CD8-positive, alpha-beta memory T cell (primary cell): ENCODE measurements around the gene COPZ2. TPM values are rescaled to one million over a fixed set of nuclear protein-coding genes. Genes with fewer than 3 reads are reported as not detected.

ENCODE experiments used
- CTCF ChIA-PET: fragments of 350-600 bp; sonication (Branson Sonifier 250); formaldehyde crosslinking; loops from one replicate; lab custom pipeline; 2021; ENCODE audit warnings: antibody characterized with exemption; lab: Charles Lee
- POLR2A ChIA-PET: fragments of 350-600 bp; sonication (Branson Sonifier 250); formaldehyde crosslinking; loops from one replicate; lab custom pipeline; 2021; ENCODE audit warnings: antibody characterized with exemption; lab: Charles Lee
- DNase-seq, 5 donors: peaks; one replicate each; pipeline versions ENCODE4 v3.0.0 to v3.0.0-alpha.2; 2020 to 2022; ENCODE audit warnings: mixed read lengths in 1 of 5
- H3K27ac ChIP-seq: one replicate; pipeline ENCODE4 v1.7.0; 2013; ENCODE audit warnings: low read depth, mild to moderate bottlenecking, low read length, moderate library complexity
- H3K27me3 ChIP-seq: 2 replicates; pipeline ENCODE4 v1.7.0; 2013; ENCODE audit warnings: low read length, mild to moderate bottlenecking; ENCODE audit not compliant: insufficient read depth, poor library complexity, severe bottlenecking
- H3K36me3 ChIP-seq: 2 replicates; pipeline ENCODE4 v1.7.0; 2013; ENCODE audit warnings: mild to moderate bottlenecking, low read length, moderate library complexity; ENCODE audit not compliant: insufficient read depth
- H3K4me1 ChIP-seq: 2 replicates; pipeline ENCODE4 v1.7.0; 2013; ENCODE audit warnings: mild to moderate bottlenecking, low read length, moderate library complexity; ENCODE audit not compliant: insufficient read depth
- H3K4me3 ChIP-seq: 2 replicates; pipeline ENCODE4 v1.7.0; 2013; ENCODE audit warnings: mild to moderate bottlenecking, low read length
- H3K9me3 ChIP-seq: 2 replicates; pipeline ENCODE4 v1.7.0; 2013; ENCODE audit warnings: mild to moderate bottlenecking, low read length
- H3K27ac Mint-ChIP-seq, 8 donors: one replicate each; pipeline ENCODE4 v1.8.0; 2020 to 2021; ENCODE audit warnings: mixed read lengths in 8 of 8, mild to moderate bottlenecking in 6 of 8, inconsistent platforms in 3 of 8, moderate library complexity in 3 of 8
- H3K27me3 Mint-ChIP-seq, 2 donors: one replicate each; pipeline ENCODE4 v1.8.0; 2020 to 2021; ENCODE audit warnings: mixed read lengths in 2 of 2, mild to moderate bottlenecking in 1 of 2, moderate library complexity in 1 of 2
- H3K36me3 Mint-ChIP-seq, 3 donors: one replicate each; pipeline ENCODE4 v1.8.0; 2020 to 2021; ENCODE audit warnings: mixed read lengths in 3 of 3, inconsistent platforms in 1 of 3, mild to moderate bottlenecking in 1 of 3
- H3K4me1 Mint-ChIP-seq, 3 donors: one replicate each; pipeline ENCODE4 v1.8.0; 2020 to 2021; ENCODE audit warnings: mixed read lengths in 3 of 3, inconsistent platforms in 1 of 3, mild to moderate bottlenecking in 1 of 3
- H3K4me3 Mint-ChIP-seq, 7 donors: one replicate each; pipeline ENCODE4 v1.8.0; 2020 to 2021; ENCODE audit warnings: mixed read lengths in 7 of 7, mild to moderate bottlenecking in 6 of 7, moderate library complexity in 4 of 7, inconsistent platforms in 2 of 7
- H3K9me3 Mint-ChIP-seq, 5 donors: one replicate each; pipeline ENCODE4 v1.8.0; 2020 to 2022; ENCODE audit warnings: mixed read lengths in 5 of 5, mild to moderate bottlenecking in 3 of 5, moderate library complexity in 2 of 5, inconsistent platforms in 1 of 5
- polyA plus RNA-seq: library from polyadenylated mRNA; unstranded; fragments of 300-500 nt; fragmentation: Illumina TruSeq; gene quantifications from one replicate; pipeline ENCODE4 v1.2.3, GENCODE V29; 2021
- total RNA-seq, 2 experiments: library from RNA; stranded (reverse); gene quantifications; one replicate each; pipeline ENCODE4 v1.2.3, GENCODE V29; 2021

The COPZ2 gene
- total and polyA plus RNA-seq, 3 experiments from 2014 or later: 3.3 to 8.3 (median 7.6) TPM

- Histone ChIP-seq H3K27ac (no peak overlapping the region), H3K27me3 (no peaks in the 10 kb centered on the region), H3K4me1 (no peaks in the 10 kb centered on the region), H3K36me3 (no peaks in the 10 kb centered on the region), H3K9me3 (no peaks in the 10 kb centered on the region), H3K4me3 (no peak overlapping the region)
- H3K27ac Mint-ChIP-seq: no peak overlapping the region
- no peak overlapping the region for H3K4me3 Mint-ChIP-seq
- H3K9me3 Mint-ChIP-seq: no peaks in the 10 kb centered on the region
- no peaks in the 10 kb centered on the region for H3K4me1 Mint-ChIP-seq
- POLR2A ChIA-PET: no interaction called here
- CTCF ChIA-PET: no interaction called here
- no peak for DNase-seq
- H3K36me3 Mint-ChIP-seq: no peaks in the 10 kb centered on the region
- H3K27me3 Mint-ChIP-seq: peaks cover 10 to 26% of the 10 kb centered on the region in 2 donors
Observed at GRCh38 chr17:47995241-47995935, 42.2 kb downstream of the COPZ2 start.

DNA sequence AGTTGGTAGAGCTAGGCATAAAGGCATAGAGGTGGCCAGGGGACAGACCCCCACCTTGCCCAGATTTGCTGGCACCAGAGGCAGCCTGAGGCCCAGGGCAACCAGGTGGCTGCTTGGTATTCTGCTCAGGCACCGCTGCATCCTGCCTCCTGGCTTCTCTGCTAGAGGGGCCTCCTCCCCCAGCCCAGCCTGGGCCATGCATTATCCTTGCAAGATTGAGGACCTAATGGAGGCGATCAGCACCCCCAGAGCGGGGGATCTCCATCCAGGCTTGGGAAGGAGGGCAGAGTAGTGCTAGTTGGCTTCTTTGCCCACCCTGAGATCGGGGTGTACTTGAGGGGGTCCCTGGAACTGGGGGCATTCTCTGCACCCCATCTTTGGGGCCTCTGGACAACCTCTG is 42.9 kb downstream of the COPZ2 start:
- no peak for DNase-seq
- Mint-ChIP-seq H3K36me3 (no peaks in the 10 kb centered on the region), H3K27me3 (peaks cover 10 to 26% of the 10 kb centered on the region in 2 donors), H3K4me1 (peaks cover 0 to 3% (median 3%) of the 10 kb centered on the region in 3 donors), H3K9me3 (no peaks in the 10 kb centered on the region), H3K4me3 (no peak overlapping the region), H3K27ac (no peak overlapping the region)
- Histone ChIP-seq H3K27me3 (no peaks in the 10 kb centered on the region), H3K36me3 (no peaks in the 10 kb centered on the region), H3K4me3 (no peak overlapping the region), H3K4me1 (no peaks in the 10 kb centered on the region), H3K9me3 (no peaks in the 10 kb centered on the region), H3K27ac (no peak overlapping the region)
- ChIA-PET CTCF (no interaction called here), POLR2A (no interaction called here)

DNA sequence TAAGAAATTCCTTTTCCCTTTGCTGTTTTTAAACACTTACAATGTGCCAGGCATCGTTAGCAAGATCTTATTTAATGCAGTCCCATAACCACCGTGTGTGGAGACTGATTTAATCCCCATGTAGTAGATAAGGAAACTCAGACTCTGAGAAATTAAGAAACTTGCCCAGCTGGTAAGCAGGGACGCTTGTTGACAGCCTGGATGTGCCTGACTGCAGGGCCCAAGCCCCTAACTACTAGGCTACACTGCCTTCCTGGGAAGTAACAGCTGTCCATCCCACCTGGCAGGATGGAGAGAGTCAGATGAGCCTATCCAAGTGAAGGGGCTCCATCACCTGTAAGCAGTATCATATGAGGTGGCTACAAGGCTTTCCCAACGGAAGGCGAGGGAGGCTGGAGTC is 43.6 kb downstream of the COPZ2 start:
- ChIA-PET POLR2A (no interaction called here), CTCF (interaction anchor here (0.5 to 1.2 kb wide), 2 partner anchors 16 to 344 kb away, joined by 3 read pairs; no protein-coding TSS in a partner anchor)
- H3K9me3 Mint-ChIP-seq: no peaks in the 10 kb centered on the region

DNA sequence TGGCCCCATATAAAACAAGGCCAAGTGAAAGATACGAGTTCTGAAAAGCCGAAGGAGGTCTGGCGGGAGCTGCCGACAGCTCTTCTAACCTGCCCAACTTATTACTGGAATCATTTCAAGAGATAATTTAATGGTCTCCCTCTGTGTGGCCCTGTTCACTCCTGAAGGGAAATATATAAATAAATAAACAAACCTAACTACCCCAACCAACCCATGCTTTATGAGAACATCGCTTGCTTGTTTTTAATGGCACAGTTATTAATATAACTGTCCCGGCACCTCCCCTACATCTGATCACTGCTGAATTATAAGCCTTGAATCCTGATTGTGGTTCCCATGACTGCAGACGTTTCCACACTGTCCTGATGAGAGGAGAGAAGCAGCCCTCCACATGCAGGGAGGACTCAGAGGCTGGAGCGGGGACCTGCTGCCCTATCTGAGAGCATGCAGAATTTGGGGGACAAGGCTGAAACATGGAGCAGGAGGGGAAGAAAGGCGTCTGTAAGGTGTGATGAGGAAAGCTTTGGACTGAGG is 44.5 kb downstream of the COPZ2 start:
- Histone ChIP-seq H3K9me3 (no peaks in the 10 kb centered on the region), H3K27me3 (no peaks in the 10 kb centered on the region), H3K4me3 (no peak overlapping the region), H3K4me1 (no peaks in the 10 kb centered on the region), H3K36me3 (no peaks in the 10 kb centered on the region), H3K27ac (no peak overlapping the region)
- Mint-ChIP-seq H3K4me1 (peaks cover 2 to 13% (median 10%) of the 10 kb centered on the region in 3 donors), H3K27me3 (peaks cover 9 to 26% of the 10 kb centered on the region in 2 donors), H3K9me3 (no peaks in the 10 kb centered on the region), H3K36me3 (no peaks in the 10 kb centered on the region), H3K4me3 (no peak overlapping the region), H3K27ac (no peak overlapping the region)
- ChIA-PET CTCF (interaction anchor here (1.1 to 1.2 kb wide), 2 partner anchors 15 to 44 kb away, joined by 3 read pairs; no protein-coding TSS in a partner anchor), POLR2A (no interaction called here)
- DNase-seq: no peak

More for the DNA sequence above, 43.6 kb downstream of the COPZ2 start:
- Histone ChIP-seq H3K36me3 (no peaks in the 10 kb centered on the region), H3K9me3 (no peaks in the 10 kb centered on the region), H3K27me3 (no peaks in the 10 kb centered on the region), H3K4me1 (no peaks in the 10 kb centered on the region), H3K4me3 (no peak overlapping the region), H3K27ac (no peak overlapping the region)
- Mint-ChIP-seq H3K27ac (no peak overlapping the region), H3K4me3 (no peak overlapping the region), H3K27me3 (peaks cover 10 to 26% of the 10 kb centered on the region in 2 donors), H3K36me3 (no peaks in the 10 kb centered on the region), H3K4me1 (peaks cover 2 to 8% (median 7%) of the 10 kb centered on the region in 3 donors)
- no peak for DNase-seq

GRCh38 chr17:47992216-47992615 is 45.4 kb downstream of the COPZ2 start:
- Histone ChIP-seq H3K4me1 (no peaks in the 10 kb centered on the region), H3K27me3 (no peaks in the 10 kb centered on the region), H3K27ac (no peak overlapping the region), H3K4me3 (no peak overlapping the region), H3K36me3 (no peaks in the 10 kb centered on the region), H3K9me3 (no peaks in the 10 kb centered on the region)
- Mint-ChIP-seq H3K27ac (no peak overlapping the region), H3K4me1 (peaks cover 2 to 13% (median 10%) of the 10 kb centered on the region in 3 donors), H3K4me3 (no peak overlapping the region), H3K9me3 (no peaks in the 10 kb centered on the region), H3K36me3 (no peaks in the 10 kb centered on the region), H3K27me3 (peaks cover 8 to 18% of the 10 kb centered on the region in 2 donors)
- ChIA-PET POLR2A (no interaction called here), CTCF (interaction anchor here (1.1 kb wide), 1 partner anchor 43 kb away, joined by 3 read pairs; no protein-coding TSS in a partner anchor)
- no peak for DNase-seq

GRCh38 chr17:47990962-47991731 is 46.5 kb downstream of the COPZ2 start:
- ChIA-PET POLR2A (no interaction called here), CTCF (interaction anchor here (0.5 kb wide), 1 partner anchor 220 kb away, joined by 3 read pairs; no protein-coding TSS in a partner anchor)
- Mint-ChIP-seq H3K36me3 (no peaks in the 10 kb centered on the region), H3K27ac (no peak overlapping the region), H3K4me3 (no peak overlapping the region), H3K9me3 (no peaks in the 10 kb centered on the region), H3K4me1 (peaks cover 2 to 13% (median 10%) of the 10 kb centered on the region in 3 donors), H3K27me3 (peaks cover 8 to 13% of the 10 kb centered on the region in 2 donors)
- no peaks in the 10 kb centered on the region for H3K27me3 ChIP-seq
- no peak for DNase-seq
- H3K4me1 ChIP-seq: no peaks in the 10 kb centered on the region
- H3K9me3 ChIP-seq: no peaks in the 10 kb centered on the region
- H3K36me3 ChIP-seq: no peaks in the 10 kb centered on the region
- H3K27ac ChIP-seq: no peak overlapping the region
- H3K4me3 ChIP-seq: no peak overlapping the region

GRCh38 chr17:47989700-47990099 is 47.9 kb downstream of the COPZ2 start:
- Histone ChIP-seq H3K27me3 (no peaks in the 10 kb centered on the region), H3K9me3 (no peaks in the 10 kb centered on the region), H3K36me3 (no peaks in the 10 kb centered on the region), H3K4me3 (no peak overlapping the region), H3K27ac (no peak overlapping the region), H3K4me1 (no peaks in the 10 kb centered on the region)
- Mint-ChIP-seq H3K9me3 (no peaks in the 10 kb centered on the region), H3K4me3 (no peak overlapping the region), H3K36me3 (peaks cover 0 to 3% (median 0%) of the 10 kb centered on the region in 3 donors), H3K4me1 (peaks cover 2 to 13% (median 10%) of the 10 kb centered on the region in 3 donors), H3K27ac (no peak overlapping the region), H3K27me3 (peaks cover 6 to 8% of the 10 kb centered on the region in 2 donors)
- ChIA-PET POLR2A (no interaction called here), CTCF (no interaction called here)
- no peak for DNase-seq

- Histone ChIP-seq H3K27me3 (no peaks in the 10 kb centered on the region), H3K36me3 (no peaks in the 10 kb centered on the region), H3K9me3 (no peaks in the 10 kb centered on the region), H3K4me3 (no peak overlapping the region), H3K27ac (no peak overlapping the region), H3K4me1 (no peaks in the 10 kb centered on the region)
- peaks cover 2 to 5% of the 10 kb centered on the region in 2 donors for H3K27me3 Mint-ChIP-seq
- H3K36me3 Mint-ChIP-seq: peaks cover 0 to 3% (median 0%) of the 10 kb centered on the region in 3 donors
- CTCF ChIA-PET: no interaction called here
- POLR2A ChIA-PET: no interaction called here
- DNase-seq: peak in 1 of 5 donors; percentile 24
- no peaks in the 10 kb centered on the region for H3K9me3 Mint-ChIP-seq
- no peak overlapping the region for H3K4me3 Mint-ChIP-seq
- no peak overlapping the region for H3K27ac Mint-ChIP-seq
- H3K4me1 Mint-ChIP-seq: peaks cover 2 to 13% (median 10%) of the 10 kb centered on the region in 3 donors
Observed at GRCh38 chr17:47989159-47989558, 48.4 kb downstream of the COPZ2 start.
